Adrenal gland (tissue), 5 donors: ENCODE results near the gene CACNG6.

Source experiments
- POLR2A ChIP-seq, 2 donors: fragments of 450-650 bp; IDR thresholded peaks; one replicate each; pipeline ENCODE4 v1.6.1; 2017; ENCODE audit warnings: antibody characterized with exemption in 2 of 2, mild to moderate bottlenecking in 2 of 2, moderate library complexity in 1 of 2
- TF ChIP-seq, protein P1 (sequence below), 6 experiments: fragments of 450-650 bp in 4 of 6; fragments of 200-600 bp in 2 of 6; sonication (generic) in 1 of 6; IDR thresholded peaks; 1 replicate in 5 of 6; 2 replicates in 1 of 6; pipeline versions ENCODE4 v1.5.1 to v1.8.0; 2016 to 2021; ENCODE audit warnings: antibody characterized with exemption in 6 of 6, mild to moderate bottlenecking in 2 of 6, moderate library complexity in 1 of 6
- donor health status: DM: no; HTN: no; CAD: no.

DNA sequence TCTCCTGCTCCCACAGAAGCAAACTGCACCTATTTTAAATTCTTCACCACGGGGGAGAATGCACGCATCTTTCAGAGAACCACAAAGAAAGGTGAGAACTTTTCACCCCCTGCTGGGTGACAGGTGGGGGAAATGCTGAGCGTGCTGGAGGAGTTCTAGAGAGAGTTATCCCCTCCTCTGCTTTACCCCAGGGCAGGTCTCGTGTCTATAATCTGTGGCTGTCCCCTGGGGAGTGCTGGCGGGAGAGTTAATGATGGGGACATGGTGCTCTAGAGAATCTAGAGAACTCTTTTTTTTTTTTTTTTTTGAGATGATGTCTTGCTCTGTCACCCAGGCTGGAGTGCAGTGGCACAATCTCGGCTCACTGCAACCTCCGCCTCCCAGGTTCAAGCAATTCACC lies 6.8 kb downstream of the CACNG6 start:
- no peak for TF ChIP-seq POLR2A (IDR thresholded peaks at IDR 0.05)
- TF ChIP-seq, protein P1, sequence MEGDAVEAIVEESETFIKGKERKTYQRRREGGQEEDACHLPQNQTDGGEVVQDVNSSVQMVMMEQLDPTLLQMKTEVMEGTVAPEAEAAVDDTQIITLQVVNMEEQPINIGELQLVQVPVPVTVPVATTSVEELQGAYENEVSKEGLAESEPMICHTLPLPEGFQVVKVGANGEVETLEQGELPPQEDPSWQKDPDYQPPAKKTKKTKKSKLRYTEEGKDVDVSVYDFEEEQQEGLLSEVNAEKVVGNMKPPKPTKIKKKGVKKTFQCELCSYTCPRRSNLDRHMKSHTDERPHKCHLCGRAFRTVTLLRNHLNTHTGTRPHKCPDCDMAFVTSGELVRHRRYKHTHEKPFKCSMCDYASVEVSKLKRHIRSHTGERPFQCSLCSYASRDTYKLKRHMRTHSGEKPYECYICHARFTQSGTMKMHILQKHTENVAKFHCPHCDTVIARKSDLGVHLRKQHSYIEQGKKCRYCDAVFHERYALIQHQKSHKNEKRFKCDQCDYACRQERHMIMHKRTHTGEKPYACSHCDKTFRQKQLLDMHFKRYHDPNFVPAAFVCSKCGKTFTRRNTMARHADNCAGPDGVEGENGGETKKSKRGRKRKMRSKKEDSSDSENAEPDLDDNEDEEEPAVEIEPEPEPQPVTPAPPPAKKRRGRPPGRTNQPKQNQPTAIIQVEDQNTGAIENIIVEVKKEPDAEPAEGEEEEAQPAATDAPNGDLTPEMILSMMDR (IDR thresholded peaks at IDR 0.05), result no peak
